Non-pigmented ciliary epithelial cell (primary cell): ENCODE measurements around the gene RASSF7.

Experiments used
- DNase-seq: peaks from one replicate; pipeline ENCODE4 v3.0.0-alpha.2; 2010; ENCODE audit warnings: low read depth

The RASSF7 gene

DNA sequence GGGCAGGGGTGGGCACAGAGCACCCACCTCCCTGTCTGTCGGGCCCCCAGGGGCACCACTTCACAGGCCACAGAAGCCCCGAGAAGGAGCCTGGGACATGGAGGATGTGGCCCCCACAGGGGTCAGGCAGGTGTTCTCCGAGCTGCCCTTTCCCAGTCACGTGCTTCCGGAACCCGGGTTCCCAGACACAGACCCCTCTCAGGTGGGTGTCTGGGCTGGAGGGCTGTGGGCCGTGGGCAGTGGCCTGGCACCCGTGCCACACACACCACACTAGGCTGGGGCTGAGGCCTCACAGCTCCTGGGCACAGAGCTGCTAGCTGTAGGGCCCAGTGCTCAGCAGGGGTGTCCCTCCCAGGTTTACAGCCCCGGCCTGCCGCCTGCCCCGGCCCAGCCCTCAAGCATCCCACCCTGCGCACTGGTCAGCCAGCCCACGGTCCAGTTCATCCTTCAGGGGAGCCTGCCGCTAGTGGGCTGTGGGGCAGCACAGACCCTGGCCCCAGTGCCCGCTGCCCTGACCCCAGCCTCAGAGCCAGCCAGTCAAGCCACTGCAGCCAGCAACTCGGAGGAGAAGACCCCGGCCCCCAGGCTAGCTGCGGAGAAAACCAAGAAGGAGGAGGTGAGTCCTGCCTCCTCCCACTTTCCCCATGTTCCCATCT, 49.5 kb downstream of the RASSF7 start:
- no peak for DNase-seq

DNA sequence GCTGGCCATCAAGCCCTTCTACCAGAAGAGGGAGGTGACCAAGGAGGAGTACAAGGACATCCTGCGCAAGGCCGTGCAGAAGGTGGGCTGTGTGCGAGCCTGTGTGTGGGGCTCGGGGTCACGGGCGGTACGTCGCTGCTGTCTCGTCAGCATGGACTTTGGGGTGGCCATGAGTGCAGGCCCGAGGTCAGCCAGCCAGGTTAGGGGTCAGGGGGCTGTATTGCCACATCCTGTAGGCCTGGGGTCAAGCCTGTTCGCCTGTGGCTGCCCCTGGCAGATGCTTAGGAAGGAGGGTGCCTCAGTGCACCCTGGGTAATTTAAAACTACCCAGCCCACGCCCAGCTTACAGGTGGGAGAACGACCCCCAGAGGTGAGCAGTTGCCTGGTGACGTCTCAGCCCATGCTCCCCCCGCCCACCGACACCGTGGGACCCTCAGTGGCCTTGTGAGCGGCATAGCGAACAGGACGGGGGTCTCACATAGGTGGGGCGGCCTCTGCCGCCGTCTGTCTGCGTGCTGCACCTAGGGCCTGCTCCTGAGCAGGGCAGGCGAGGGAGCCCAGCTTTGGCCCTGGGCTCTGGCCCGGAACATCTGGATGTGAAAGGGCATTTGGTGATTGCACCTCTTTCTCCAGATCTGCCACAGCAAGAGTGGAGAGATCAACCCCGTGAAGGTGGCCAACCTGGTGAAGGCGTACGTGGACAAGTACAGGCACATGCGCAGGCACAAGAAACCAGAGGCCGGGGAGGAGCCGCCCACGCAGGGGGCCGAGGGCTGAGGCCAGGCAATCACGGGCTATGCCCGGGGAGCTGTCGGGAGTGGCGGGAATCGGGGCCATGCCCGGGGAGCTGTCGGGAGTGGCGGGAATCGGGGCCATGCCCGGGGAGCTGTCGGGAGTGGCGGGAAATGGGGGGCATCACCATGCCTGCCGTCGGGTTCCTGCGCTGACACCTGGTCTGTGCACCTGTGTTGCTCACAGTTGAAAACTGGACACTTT, 50.5 kb downstream of the RASSF7 start:
- no peak for DNase-seq

DNA sequence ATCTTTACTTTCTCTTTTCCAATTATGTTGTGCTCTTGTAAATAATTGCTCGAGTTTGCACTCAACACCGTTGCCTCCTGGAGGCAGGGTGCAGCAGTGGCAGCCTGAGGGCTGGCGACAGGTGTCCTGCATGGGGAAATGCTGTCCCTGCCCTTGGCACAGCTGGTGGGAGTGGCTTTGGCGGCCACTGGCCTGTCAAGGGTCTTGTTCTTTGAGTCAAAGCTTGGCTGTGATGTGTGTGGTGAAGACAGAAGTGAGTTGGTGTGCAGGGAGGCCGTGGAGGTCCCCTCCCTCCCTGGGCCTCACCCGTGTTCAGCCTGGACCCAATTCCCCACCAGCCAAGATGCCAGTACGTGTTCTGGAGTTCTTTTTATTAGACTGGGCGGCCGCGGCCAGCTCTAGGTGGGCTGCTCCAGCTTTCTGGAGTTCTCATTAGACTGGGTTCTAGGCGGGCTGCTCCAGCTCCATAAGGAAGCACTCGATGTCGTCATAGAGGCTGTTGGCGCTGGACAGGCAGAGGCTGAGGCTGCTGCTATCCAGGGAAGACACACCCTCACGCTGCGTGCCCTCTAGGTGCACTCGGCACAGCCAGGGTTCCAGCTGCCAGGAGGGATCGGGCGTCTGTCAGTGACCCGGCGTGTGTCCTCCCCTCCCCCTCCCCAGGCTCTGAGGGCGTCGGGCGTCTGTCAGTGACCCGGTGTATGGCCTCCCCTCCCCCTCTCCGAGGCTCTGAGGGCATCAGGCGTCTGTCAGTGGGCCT, 51.6 kb downstream of the RASSF7 start:
- DNase-seq, result no peak

DNA sequence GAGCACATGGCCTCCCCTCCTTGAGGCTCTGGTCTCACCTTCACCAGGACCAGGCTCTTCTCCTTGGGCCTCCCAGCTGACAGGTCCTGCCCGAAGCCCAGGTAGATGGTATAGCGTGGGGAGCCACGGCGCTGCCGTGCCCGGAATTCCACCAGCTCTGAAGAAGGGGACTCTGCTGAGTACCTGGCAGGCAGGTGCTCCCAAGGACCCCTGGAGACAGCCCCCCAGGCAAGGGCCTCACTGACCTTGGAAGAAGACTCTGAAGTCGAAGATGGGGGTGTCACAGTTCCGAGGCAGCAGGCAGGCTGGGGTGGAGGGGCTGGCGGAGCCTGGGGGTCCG, 52.2 kb downstream of the RASSF7 start:
- DNase-seq, result no peak

DNA sequence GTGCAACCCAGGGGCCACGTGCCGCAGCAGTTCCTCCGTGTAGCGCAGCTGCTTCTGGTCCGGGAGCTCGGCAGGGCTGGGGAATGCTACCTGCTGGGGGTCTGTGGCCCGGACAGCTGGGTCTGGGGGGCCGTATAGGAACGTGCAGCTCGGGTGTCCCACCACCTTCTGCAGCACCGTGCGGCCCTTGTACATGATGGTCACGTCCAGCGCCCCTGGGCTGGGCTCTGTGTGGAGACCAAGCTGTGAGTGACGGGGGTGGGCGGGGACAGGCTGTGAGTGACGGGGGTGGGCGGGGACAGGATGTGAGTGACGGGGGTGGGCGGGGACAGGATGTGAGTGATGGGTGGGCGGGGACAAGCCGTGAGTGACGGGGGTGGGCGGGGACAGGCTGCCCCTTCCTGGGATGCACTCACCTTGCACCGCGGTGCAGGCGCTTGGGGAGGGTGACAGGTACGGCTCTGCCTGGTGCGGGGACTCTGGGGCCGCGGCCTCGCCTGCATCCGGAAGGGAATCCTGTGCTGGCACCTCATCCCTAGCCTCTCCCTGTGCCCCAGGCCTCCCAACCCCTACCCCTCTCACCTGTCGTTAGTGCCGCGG, 52.7 kb downstream of the RASSF7 start:
- DNase-seq, result no peak
